ENCODE results near the gene MAFF.

DNA sequence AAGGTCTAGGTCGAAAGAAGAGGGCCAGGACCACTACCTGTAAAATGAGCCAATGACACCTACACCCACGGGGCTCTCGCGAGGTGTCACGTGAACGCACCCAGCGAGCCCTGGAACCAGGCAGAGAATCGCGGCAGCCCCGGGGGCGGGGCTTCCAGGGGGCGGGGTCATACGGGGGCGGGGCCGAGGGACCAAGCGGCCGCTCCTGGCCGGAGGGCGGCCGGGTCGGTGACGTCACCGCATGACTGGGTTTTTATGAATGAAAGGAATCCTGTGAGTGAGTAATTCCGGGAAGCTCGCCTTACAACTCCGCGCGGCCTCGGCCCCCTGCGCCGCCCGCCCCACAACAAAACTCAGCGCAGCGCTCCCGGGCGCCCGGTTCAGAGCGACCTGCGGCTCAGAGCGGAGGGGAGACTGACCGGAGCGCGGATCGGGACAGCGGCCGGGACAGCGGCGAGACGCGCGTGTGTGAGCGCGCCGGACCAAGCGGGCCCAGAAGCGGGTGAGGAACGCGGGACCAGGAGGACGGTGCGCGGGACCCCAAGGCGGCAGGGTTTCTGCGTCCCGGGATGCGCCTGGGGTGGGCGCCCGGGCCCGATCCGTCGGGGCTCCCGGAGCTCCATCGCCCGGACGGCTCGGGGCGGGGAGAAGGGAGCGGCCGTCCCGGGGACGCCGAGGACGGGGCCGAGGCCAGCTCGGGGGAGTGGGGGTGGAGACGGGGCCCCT lies at the start of gene MAFF:
- peak; percentile 96 for TF ChIP-seq POLR2A (IDR thresholded peaks at IDR 0.05; ENCODE audit: low read depth)
- TF ChIP-seq, protein P1, sequence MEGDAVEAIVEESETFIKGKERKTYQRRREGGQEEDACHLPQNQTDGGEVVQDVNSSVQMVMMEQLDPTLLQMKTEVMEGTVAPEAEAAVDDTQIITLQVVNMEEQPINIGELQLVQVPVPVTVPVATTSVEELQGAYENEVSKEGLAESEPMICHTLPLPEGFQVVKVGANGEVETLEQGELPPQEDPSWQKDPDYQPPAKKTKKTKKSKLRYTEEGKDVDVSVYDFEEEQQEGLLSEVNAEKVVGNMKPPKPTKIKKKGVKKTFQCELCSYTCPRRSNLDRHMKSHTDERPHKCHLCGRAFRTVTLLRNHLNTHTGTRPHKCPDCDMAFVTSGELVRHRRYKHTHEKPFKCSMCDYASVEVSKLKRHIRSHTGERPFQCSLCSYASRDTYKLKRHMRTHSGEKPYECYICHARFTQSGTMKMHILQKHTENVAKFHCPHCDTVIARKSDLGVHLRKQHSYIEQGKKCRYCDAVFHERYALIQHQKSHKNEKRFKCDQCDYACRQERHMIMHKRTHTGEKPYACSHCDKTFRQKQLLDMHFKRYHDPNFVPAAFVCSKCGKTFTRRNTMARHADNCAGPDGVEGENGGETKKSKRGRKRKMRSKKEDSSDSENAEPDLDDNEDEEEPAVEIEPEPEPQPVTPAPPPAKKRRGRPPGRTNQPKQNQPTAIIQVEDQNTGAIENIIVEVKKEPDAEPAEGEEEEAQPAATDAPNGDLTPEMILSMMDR (IDR thresholded peaks at IDR 0.05), result no peak

Data from esophagus muscularis mucosa (tissue), 3 donors.